HG02840 (cell line): ENCODE data around the gene DNAH10.

Experiments
- ATAC-seq: cut with Tn5 transposase; IDR thresholded peaks from one replicate; pipeline ENCODE4 v1.9.1; 2021; ENCODE audit warnings: mild to moderate bottlenecking, moderate library complexity, moderate number of reproducible peaks; ENCODE audit not compliant: unreplicated experiment, low FRiP score

The DNAH10 gene

GRCh38 chr12:123928897-123929296, 166.8 kb downstream of the DNAH10 start:
- ATAC-seq, result no peak

GRCh38 chr12:123929946-123930583, 168.0 kb downstream of the DNAH10 start:
- ATAC-seq, result no peak

GRCh38 chr12:123931686-123932321, 169.7 kb downstream of the DNAH10 start:
- ATAC-seq, result no peak

GRCh38 chr12:123933214-123933613, 171.1 kb downstream of the DNAH10 start:
- no peak for ATAC-seq

- ATAC-seq, result no peak
Observed at GRCh38 chr12:123934016-123934620, 172.0 kb downstream of the DNAH10 start.

- ATAC-seq, result no peak
Observed at GRCh38 chr12:123934829-123935228, 172.7 kb downstream of the DNAH10 start.

GRCh38 chr12:123935956-123936355, 173.9 kb downstream of the DNAH10 start:
- no peak for ATAC-seq

- no peak for ATAC-seq
Observed at GRCh38 chr12:123936471-123936870, 174.4 kb downstream of the DNAH10 start.

GRCh38 chr12:123936956-123937706, 175.0 kb downstream of the DNAH10 start:
- no peak for ATAC-seq

- no peak for ATAC-seq
Observed at GRCh38 chr12:123937707-123938591, 175.8 kb downstream of the DNAH10 start.

GRCh38 chr12:123938679-123939480, 176.8 kb downstream of the DNAH10 start:
- no peak for ATAC-seq

GRCh38 chr12:123939716-123940626, 177.9 kb downstream of the DNAH10 start:
- no peak for ATAC-seq

- ATAC-seq, result no peak
Observed at GRCh38 chr12:123940627-123940966, 178.5 kb downstream of the DNAH10 start.

GRCh38 chr12:123941000-123941399, 178.9 kb downstream of the DNAH10 start:
- ATAC-seq, result no peak

- ATAC-seq, result no peak
Observed at GRCh38 chr12:123941624-123942237, 179.6 kb downstream of the DNAH10 start.

GRCh38 chr12:123942238-123942653, 180.1 kb downstream of the DNAH10 start:
- no peak for ATAC-seq

GRCh38 chr12:123942911-123943648, 181.0 kb downstream of the DNAH10 start:
- no peak for ATAC-seq
